Heart left ventricle (tissue), 16 donors: Measurements from ENCODE around the gene AP2A1. TPM values are rescaled to one million over a fixed set of nuclear protein-coding genes. Genes with fewer than 3 reads are reported as not detected.

Experiments used
- ATAC-seq, 4 donors: fragments of 200-7000 bp; cut with Tn5 transposase; one replicate each; pipeline ENCODE4 v1.9.1; 2020 to 2022; ENCODE audit warnings: moderate library complexity in 4 of 4, mild to moderate bottlenecking in 3 of 4, moderate number of reproducible peaks in 1 of 4
- DNase-seq, 5 donors: peaks; one replicate each; pipeline ENCODE4 v3.0.0-alpha.2; 2020
- H3K27ac ChIP-seq, 12 donors: fragments of 200-600 bp; sonication (generic) in 4 of 12; one replicate each; pipeline versions ENCODE4 v1.5.0 to v1.8.0; 2016 to 2022; ENCODE audit warnings: mild to moderate bottlenecking in 2 of 12
- H3K27me3 ChIP-seq, 9 donors: fragments of 200-600 bp; sonication (generic) in 2 of 9; one replicate each; pipeline versions ENCODE4 v1.5.1 to v1.8.0; 2016 to 2022; ENCODE audit warnings: mild to moderate bottlenecking in 3 of 9
- H3K36me3 ChIP-seq, 9 donors: fragments of 200-600 bp; sonication (generic) in 2 of 9; one replicate each; pipeline versions ENCODE4 v1.5.0 to v1.8.0; 2018 to 2022; ENCODE audit warnings: mild to moderate bottlenecking in 2 of 9
- H3K4me1 ChIP-seq, 12 donors: fragments of 200-600 bp; sonication (generic) in 4 of 12; one replicate each; pipeline versions ENCODE4 v1.5.0 to v1.8.0; 2016 to 2022; ENCODE audit warnings: mild to moderate bottlenecking in 3 of 12
- H3K4me3 ChIP-seq, 12 donors: fragments of 200-600 bp; sonication (generic) in 4 of 12; one replicate each; pipeline versions ENCODE4 v1.5.0 to v1.8.0; 2017 to 2022; ENCODE audit warnings: mild to moderate bottlenecking in 9 of 12, moderate library complexity in 4 of 12
- H3K9me3 ChIP-seq, 12 donors: fragments of 200-600 bp; sonication (generic) in 4 of 12; one replicate each; pipeline versions ENCODE4 v1.5.0 to v1.8.0; 2016 to 2022; ENCODE audit warnings: mild to moderate bottlenecking in 1 of 12
- CTCF ChIP-seq, 12 donors: fragments of 200-600 bp; sonication (generic) in 4 of 12; IDR thresholded peaks; one replicate each; pipeline versions ENCODE4 v1.5.0 to v1.8.0; 2018 to 2022; ENCODE audit warnings: antibody characterized with exemption in 12 of 12, mild to moderate bottlenecking in 5 of 12
- POLR2A ChIP-seq, 2 donors: fragments of 450-650 bp; IDR thresholded peaks; one replicate each; pipeline ENCODE4 v1.6.1; 2017; ENCODE audit warnings: antibody characterized with exemption in 2 of 2, mild to moderate bottlenecking in 2 of 2, moderate library complexity in 2 of 2
- WGBS, 4 donors: extraction: QIAGEN DNeasy Blood & Tissue Kit in 2 of 4; methylation state at CpG; one replicate each; pipeline versions ENCODE4 v1.1.5 to v1.1.7; 2013 to 2018; 5-methylcytosine and 5-hydroxymethylcytosine counted together
- intact Hi-C, 10 donors: fragments of 100-400 bp; cut with DNase I; formaldehyde crosslinking; loops; one replicate each; pipeline versions ENCODE4 v1.11.1 to v1.14.2; 2022
- polyA plus RNA-seq, 2 donors: library from polyadenylated mRNA; stranded (reverse); fragments of 200-250 nt; gene quantifications; one replicate each; pipeline ENCODE4 v1.2.3, GENCODE V29; 2013
- total RNA-seq, 9 donors: library from RNA; depleted of rRNA in 2 of 9; stranded (reverse); fragments of >200 nt in 2 of 9; fragmentation: NEBNext Ultra II Directional in 3 of 9; extraction: Animal tissue kit (Norgen Biotek cat#: 25700) in 3 of 9; gene quantifications; one replicate each; pipeline versions ENCODE4 v1.1.0 to v1.2.4, GENCODE V29; 2016 to 2023
- donor health status: ischemic (EF 13 %, LVEDD 7.1; RV severe dilation, severe dysfunction).
- donor health status: healthy with polysubstance abuse.
- donor health status: DM: no; HTN: yes; CAD: no.
- donor health status: DM: no; HTN: no; CAD: no.
- donor health status: ischemic (EF 25% LVEDD 6.9; RV normal size, moderate dysfunction).
- donor health status: ischemic (EF 25% LVEDD 5.7; RV mildly dilated, moderate dysfunction).
- donor health status: healthy.
- donor health status: DM: yes; HTN: yes; CAD: no.
- donor health status: ischemic (EF 35%, LVEDD 5.7; RV mildly dilated, moderate dysfunction).
- donor health status: nonischemic (EF 11% LVEDD 7.7; RV severe dilation, severe dysfunction).
- donor health status: DM: yes; HTN: yes; CAD: no.
- donor health status: PGD.
- donor health status: ischemic (EF 29% LVEDD 5.4; RV normal size, mild dysfunction).
- donor health status: nonischemic (EF 23%, LVEDD 6.1; RV moderate dilation, normal function).

Gene AP2A1
- total and polyA plus RNA-seq, 11 donors: 33.4 to 152 (median 70.5) TPM

GRCh38 chr19:49820125-49820524 is 53.3 kb downstream of the AP2A1 start:
- TF ChIP-seq POLR2A (IDR thresholded peaks at IDR 0.05) (no peak), CTCF (IDR thresholded peaks at IDR 0.05) (no peak)
- DNase-seq (peak in 1 of 5 donors; percentile 41), ATAC-seq (peak in 1 of 4 donors; percentile 41)
- no peaks in the 10 kb centered on the region for H3K9me3 ChIP-seq
- peak overlapping the region in 3 of 12 donors; percentile 74 to 92 (median 90) for H3K4me3 ChIP-seq
- no peaks in the 10 kb centered on the region for H3K27me3 ChIP-seq
- peaks cover 0 to 34% (median 17%) of the 10 kb centered on the region in 9 donors for H3K36me3 ChIP-seq
- intact Hi-C loops: loop anchor here in 3 of 10 donors (1.0 to 5.0 kb wide), 2 partner anchors 30 to 37 kb away; no protein-coding TSS in a partner anchor
- 46 to 57% (median 51%) methylated on average over 10 of the region's 10 CpGs for WGBS, 4 donors
- peak overlapping the region; percentile 48 to 100 (median 96) for H3K27ac ChIP-seq
- H3K4me1 ChIP-seq: peaks cover 0 to 38% (median 23%) of the 10 kb centered on the region in 12 donors

GRCh38 chr19:49823472-49823871 is 56.7 kb downstream of the AP2A1 start:
- DNase-seq: no peak
- Histone ChIP-seq H3K36me3 (peaks cover 0 to 57% (median 22%) of the 10 kb centered on the region in 9 donors), H3K27ac (no peak overlapping the region), H3K27me3 (no peaks in the 10 kb centered on the region), H3K4me1 (peaks cover 0 to 32% (median 17%) of the 10 kb centered on the region in 12 donors), H3K9me3 (no peaks in the 10 kb centered on the region), H3K4me3 (no peak overlapping the region)
- ATAC-seq: no peak
- TF ChIP-seq POLR2A (IDR thresholded peaks at IDR 0.05) (no peak), CTCF (IDR thresholded peaks at IDR 0.05) (no peak)
- 88 to 96% (median 93%) methylated on average over 12 of the region's 12 CpGs for WGBS, 4 donors
- intact Hi-C loops: loop anchor here in 2 of 10 donors (5.0 kb wide), 1 partner anchor 34 kb away; no protein-coding TSS in a partner anchor

DNA sequence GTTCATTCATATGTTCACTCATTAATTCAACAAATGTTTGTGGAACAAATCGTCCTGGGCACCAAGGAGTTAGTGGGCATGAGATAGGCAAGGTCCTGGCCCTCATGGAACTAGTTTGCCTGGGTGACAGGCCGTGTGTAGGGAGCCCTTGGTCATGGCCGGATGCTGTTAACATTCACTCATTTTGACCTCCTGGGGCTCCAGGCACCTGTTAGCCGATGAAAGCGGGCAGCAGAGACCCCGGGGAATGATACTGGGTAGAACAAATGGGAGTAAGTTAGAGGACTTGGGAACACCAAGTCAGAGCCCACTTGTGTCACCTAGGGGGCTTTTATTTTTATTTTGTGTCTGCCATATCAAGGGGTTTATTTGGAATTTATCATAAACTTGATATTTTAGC is 57.9 kb downstream of the AP2A1 start:
- H3K27ac ChIP-seq: no peak overlapping the region
- ATAC-seq (no peak), DNase-seq (no peak)
- H3K36me3 ChIP-seq: peaks cover 0 to 68% (median 34%) of the 10 kb centered on the region in 9 donors
- H3K4me1 ChIP-seq: peaks cover 0 to 20% (median 11%) of the 10 kb centered on the region in 12 donors
- TF ChIP-seq CTCF (IDR thresholded peaks at IDR 0.05) (no peak), POLR2A (IDR thresholded peaks at IDR 0.05) (no peak)
- no peaks in the 10 kb centered on the region for H3K27me3 ChIP-seq
- WGBS, 4 donors: 78 to 92% (median 87%) methylated on average over 6 of the region's 6 CpGs
- no peaks in the 10 kb centered on the region for H3K9me3 ChIP-seq
- intact Hi-C loops: loop anchor here in 2 of 10 donors (5.0 kb wide), 1 partner anchor 33 kb away; no protein-coding TSS in a partner anchor
- no peak overlapping the region for H3K4me3 ChIP-seq

DNA sequence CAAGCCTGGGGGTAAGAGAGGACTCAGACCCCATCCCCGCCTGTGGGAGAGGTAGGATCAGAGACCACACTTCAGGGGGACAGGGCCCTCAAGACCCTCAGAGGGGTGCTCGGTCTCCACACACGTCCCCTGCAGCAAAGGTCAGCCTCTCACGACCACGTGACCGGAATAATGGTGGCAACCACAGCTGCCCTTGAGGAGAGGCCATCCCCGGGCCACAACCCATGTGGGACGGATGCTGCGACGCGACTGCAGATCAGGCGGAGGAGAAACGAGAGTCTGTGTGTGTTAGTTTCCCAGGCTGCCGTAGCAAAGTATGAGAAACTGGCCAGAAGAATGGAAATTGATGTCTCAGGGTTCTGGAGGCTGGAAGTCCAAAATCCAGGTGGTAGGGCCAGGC is 60.2 kb downstream of the AP2A1 start:
- no peaks in the 10 kb centered on the region for H3K27me3 ChIP-seq
- H3K4me1 ChIP-seq: peaks cover 0 to 5% (median 0%) of the 10 kb centered on the region in 12 donors
- TF ChIP-seq POLR2A (IDR thresholded peaks at IDR 0.05) (no peak), CTCF (IDR thresholded peaks at IDR 0.05) (no peak)
- DNase-seq: no peak
- intact Hi-C loops: no loop called here
- no peak overlapping the region for H3K4me3 ChIP-seq
- 91 to 92% (median 92%) methylated on average over 13 to 14 of the region's 14 CpGs for WGBS, 4 donors
- no peak for ATAC-seq
- H3K9me3 ChIP-seq: no peaks in the 10 kb centered on the region
- H3K27ac ChIP-seq: no peak overlapping the region
- peaks cover 0 to 83% (median 57%) of the 10 kb centered on the region in 9 donors for H3K36me3 ChIP-seq
